Measurements from ENCODE around the gene BIRC2.

GRCh38 chr11:102304686-102305085, 42.3 kb upstream of the BIRC2 start:
- TF ChIP-seq USF2 (IDR thresholded peaks at IDR 0.05; ENCODE audit: borderline replicate concordance, low read depth, low read length), result no peak
- no peak for TF ChIP-seq MAX (IDR thresholded peaks at IDR 0.05; ENCODE audit: low read depth)
- no peak for TF ChIP-seq CTCF (IDR thresholded peaks at IDR 0.05)
- TF ChIP-seq CHD2 (IDR thresholded peaks at IDR 0.05; ENCODE audit: low read length, partially characterized antibody), result no peak
- TF ChIP-seq RXRA (IDR thresholded peaks at IDR 0.05; ENCODE audit: borderline replicate concordance, low read depth), result no peak
- no peak for TF ChIP-seq EZH2phosphoT487 (IDR thresholded peaks at IDR 0.05; ENCODE audit: borderline replicate concordance, low read depth)
- TF ChIP-seq SIN3A (IDR thresholded peaks at IDR 0.05; ENCODE audit: borderline replicate concordance, low read depth, low read length), result no peak
- no peak for TF ChIP-seq MXI1 (IDR thresholded peaks at IDR 0.05; ENCODE audit: low read depth, low read length)
- no peak for TF ChIP-seq RCOR1 (IDR thresholded peaks at IDR 0.05; ENCODE audit: low read length)
